Cerebellar nuclear complex (tissue), 1 donor: ENCODE measurements around the gene PTF1A.
"Not testable (repeated sequence)": the region's sequence is repeated elsewhere in the genome, so short reads cannot be mapped to it uniquely, and the experiment has no call there.

Experiments used
- DNase-seq, 2 experiments: peaks; one replicate each; lab custom pipeline; 2025; lab: John Stamatoyannopoulos, UW

PTF1A gene

GRCh38 chr10:23203369-23204325, 11.5 kb downstream of the PTF1A start:
- no peak for DNase-seq

- no peak for DNase-seq
Measured at GRCh38 chr10:23204773-23205172, 12.7 kb downstream of the PTF1A start.

- no peak for DNase-seq
Measured at GRCh38 chr10:23205972-23206642, 14.0 kb downstream of the PTF1A start.

GRCh38 chr10:23217471-23217870, 25.4 kb downstream of the PTF1A start:
- DNase-seq: no peak

GRCh38 chr10:23230582-23230981, 38.5 kb downstream of the PTF1A start:
- DNase-seq: no peak

- no peak for DNase-seq
Measured at GRCh38 chr10:23238015-23238414, 45.9 kb downstream of the PTF1A start.

GRCh38 chr10:23241779-23242178, 49.7 kb downstream of the PTF1A start:
- DNase-seq: not testable (repeated sequence)
